NCI-H446 treated with DMSO at 0.1 percent for 48 hours (cell line): ENCODE results near the gene FAM83C.

Source experiments
- DNase-seq: peaks from one replicate; lab custom pipeline; 2025; lab: John Stamatoyannopoulos, UW

FAM83C gene

GRCh38 chr20:35298264-35298663, 6.0 kb upstream of the FAM83C start:
- DNase-seq: no peak

DNA sequence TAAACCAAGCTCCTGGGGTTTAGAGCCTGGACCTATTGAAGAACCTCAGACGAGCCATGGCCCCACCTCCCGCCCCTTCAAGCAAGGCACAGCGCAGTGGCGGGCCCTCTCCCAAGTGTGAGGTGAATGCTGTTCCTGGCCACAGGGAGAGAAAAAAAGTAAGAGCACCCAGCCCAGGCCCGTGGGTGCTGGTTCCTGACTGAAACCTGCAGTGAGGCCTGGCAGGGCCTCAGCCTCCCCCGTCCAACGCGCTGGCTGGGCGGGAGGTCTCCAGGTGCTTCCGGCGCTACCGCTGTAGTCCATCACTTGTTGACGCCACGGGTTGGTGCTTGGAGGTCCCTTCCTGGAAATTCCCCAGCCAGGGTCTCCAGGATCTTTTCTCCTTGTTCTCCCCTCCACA, 5.5 kb upstream of the FAM83C start:
- no peak for DNase-seq

DNA sequence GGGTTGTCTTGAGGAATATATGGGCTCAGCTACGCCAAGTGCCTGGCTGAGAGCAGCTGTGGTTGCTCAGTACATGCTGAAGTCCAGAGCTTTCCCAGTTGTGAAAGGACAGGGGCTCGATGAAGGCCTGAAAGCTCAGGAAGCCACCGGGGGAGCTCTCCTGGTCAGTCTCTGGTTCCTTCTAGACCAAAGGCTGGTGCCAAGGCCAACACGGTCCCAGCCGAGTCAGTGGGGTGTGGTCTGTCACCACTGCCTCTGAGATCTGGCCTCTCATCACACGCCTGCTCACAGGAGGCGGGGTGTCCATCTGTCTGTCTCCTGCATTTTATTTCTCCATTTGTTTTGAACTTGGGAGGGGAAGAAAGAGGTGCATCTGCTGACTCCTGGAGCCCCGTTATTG, 4.9 kb upstream of the FAM83C start:
- DNase-seq: no peak

GRCh38 chr20:35296101-35296554, 3.9 kb upstream of the FAM83C start:
- DNase-seq: no peak

- DNase-seq: no peak
Measured at GRCh38 chr20:35295674-35296073, 3.4 kb upstream of the FAM83C start.

GRCh38 chr20:35295058-35295457, 2.8 kb upstream of the FAM83C start:
- DNase-seq: no peak

DNA sequence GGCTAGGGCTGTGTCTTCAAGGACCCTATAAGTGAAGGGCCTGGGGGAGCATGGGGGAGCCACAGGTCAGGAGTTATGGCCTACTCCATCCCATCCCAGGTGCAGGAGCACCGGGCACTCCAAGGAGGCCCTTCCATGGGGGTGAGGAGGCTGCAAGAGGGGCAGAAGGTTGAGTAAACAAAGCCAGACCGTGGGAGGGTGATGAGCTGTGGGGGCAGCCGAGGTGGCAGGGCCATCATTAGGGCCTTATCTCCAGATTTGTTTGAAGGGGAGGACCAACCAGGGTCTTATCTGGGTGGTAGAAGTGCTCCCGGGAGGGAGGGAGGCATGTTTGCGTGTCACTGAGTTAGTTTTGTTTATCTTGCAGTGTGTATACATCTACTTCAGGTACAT, 2.1 kb upstream of the FAM83C start:
- DNase-seq: no peak

GRCh38 chr20:35293303-35294292, 1.4 kb upstream of the FAM83C start:
- DNase-seq: no peak

GRCh38 chr20:35292504-35293285, 470 bp upstream of the FAM83C start:
- DNase-seq: no peak

GRCh38 chr20:35290887-35291417, 1.3 kb downstream of the FAM83C start:
- DNase-seq: no peak

DNA sequence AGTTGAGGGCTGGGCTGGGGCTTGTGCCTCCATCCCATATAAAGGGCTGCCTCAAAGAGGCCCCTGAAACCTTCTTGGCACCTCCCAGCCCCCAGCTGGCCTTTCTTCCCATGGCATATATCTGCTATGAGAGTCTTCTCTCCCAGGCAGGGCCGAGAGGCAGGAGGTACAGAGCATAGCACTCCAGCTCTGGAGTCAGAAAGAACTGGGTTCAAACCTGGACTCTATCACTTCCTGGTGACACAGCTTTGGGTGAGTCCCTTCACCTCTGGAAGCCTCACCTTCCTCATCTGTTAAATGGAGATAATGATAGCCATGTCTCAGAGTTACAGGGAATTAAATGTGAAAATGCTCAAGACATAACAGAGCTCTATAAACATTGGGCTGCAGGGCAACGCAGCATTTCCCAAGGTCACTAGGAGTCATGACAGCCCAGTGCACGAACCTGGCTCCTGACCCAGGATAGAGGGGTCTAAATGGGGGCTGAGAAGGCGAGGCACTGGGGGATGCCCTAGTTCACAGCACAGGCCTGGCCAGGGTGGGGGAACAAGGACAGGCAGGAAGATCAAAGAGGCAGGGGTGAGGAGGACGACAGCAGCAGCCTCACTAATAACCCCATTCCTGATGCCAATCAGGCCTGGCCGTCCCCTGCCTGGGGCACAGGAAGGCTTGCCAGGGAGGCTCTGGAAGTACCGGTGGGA, 1.9 kb downstream of the FAM83C start:
- no peak for DNase-seq

GRCh38 chr20:35288325-35289060, 3.7 kb downstream of the FAM83C start:
- DNase-seq: no peak

DNA sequence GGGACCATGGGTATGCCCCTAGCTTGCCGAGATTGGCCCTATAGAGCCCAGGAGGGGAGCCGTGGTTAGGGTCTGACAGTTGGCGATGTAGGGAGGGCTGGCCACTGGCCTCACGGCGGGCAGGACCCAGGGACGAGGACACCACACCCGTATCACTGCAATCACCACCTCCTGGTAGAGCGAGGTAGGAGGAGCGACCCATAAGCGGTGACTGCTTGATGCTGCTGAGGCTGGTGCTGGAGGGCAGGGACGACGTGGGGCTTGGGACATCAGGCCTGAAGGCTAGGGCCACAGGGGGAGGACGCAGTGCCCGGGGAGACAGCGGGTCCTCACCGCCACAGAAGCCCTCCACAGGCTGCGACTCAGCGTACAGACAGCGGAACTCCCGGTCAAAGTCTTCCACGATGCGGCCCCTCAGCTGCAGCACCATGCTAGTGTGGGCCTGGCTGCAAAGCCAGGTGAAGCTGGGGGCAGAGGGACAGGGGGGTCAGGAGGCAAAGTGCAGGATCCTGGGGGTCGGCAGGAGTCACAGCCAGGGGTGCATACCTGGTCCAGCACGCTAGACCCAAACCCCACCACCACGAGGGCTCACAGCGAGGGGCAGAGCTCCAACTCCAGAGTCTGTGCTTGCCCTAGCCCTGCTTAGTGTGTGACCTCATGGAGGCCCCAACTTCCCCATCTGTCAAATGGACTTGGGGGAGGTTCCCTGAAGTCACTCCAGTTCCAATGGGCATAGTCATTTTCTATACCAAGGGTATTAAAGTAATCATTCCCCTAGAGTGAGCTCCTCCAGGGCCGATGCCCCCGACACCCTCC, 4.5 kb downstream of the FAM83C start:
- DNase-seq: no peak

GRCh38 chr20:35286899-35287508, 5.2 kb downstream of the FAM83C start:
- DNase-seq: no peak

DNA sequence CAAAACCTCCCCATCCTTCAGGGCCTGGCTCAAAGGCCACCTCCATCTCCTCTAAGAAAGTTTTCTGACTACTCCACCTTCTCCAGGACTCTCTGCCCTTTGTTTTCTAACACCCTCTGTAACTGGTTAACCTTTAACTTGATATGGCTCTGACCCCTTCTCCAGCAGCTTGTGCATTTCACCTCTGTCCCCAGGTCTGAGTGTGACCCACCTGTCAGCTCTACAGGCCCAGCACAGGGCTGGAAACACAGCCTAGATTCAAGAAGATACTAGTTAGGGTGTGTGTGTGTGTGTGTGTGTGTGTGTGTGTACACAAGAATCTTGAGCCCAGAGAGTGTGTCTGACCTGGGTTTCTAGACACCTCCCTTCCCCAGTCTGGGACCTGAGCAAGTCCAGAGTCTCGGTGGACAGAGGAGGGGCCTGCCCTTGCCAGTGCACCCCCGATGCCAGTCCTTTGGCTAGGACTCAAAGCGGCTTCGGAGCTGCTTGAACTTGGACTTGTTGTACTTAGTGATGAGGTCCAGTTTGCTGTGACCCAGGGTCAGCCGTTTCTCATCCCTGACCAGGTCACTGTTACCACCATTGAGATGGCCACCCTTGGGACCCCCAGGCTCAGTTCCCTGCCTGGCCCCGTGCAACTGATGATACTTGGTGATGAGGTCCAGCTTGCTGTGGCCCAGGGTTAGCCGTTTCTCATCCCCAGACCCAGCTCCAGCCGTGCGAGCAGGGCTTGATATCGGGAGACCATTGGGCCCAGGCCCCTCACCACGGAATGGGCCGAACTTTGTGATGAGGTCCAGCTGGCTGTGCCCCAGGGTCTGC, 5.9 kb downstream of the FAM83C start:
- DNase-seq: no peak

- no peak for DNase-seq
Measured at GRCh38 chr20:35285806-35286076, 6.5 kb downstream of the FAM83C start.

GRCh38 chr20:35284992-35285805, 7.0 kb downstream of the FAM83C start:
- no peak for DNase-seq

DNA sequence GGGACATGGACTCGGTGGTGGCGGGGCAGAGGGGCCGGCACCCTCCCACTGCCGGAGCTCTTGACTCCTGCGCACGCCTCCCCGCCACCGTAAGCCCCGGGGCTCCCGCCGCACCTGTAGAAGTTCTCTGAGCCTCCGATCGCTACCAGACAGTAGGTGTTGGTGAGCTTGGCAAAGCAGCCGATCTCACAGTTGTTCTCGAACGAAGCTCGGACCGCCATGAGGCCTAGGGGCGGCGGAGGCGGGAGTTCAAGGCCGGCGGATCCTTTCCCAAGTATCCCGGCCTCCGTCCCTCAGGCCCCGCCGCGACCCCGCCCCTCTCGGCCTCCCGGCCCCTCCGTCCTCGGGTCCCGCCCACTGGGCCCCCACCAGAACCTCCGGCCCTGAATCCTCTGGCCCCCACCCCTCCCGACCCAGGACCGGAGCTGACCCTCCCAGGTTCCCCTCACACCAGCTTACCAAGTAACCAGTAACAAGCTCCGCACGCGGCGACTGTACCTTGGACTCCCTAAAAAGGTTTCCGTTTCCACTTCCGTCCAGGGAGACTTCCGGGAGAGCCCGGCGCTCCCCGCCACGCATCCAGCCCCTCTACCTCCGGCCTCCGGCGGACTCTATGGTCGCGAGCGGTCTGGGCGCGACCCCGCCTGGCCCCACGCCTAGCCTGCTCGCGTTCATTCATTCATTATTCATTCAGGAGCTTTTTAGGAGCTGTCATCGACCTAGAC, 7.8 kb downstream of the FAM83C start, which contains the start of gene EIF6:
Gene EIF6, minus strand, starts transcription at position 506 of the 725 bp plus-strand sequence. Its CDS starts 285 bp downstream, at position 221.
- peak; percentile 71 for DNase-seq
